HepG2 (cell line): ENCODE measurements around the gene NUDT15. TPM values are rescaled to one million over a fixed set of nuclear protein-coding genes. Genes with fewer than 3 reads are reported as not detected.
A peak's percentile ranks its signal among the peaks of the same experiment; 100 is the strongest.

Source experiments
- CAMTA2 ChIP-seq: sonication (generic); formaldehyde crosslinking; IDR thresholded peaks from 2 replicates; pipeline ENCODE4 v1.4.0; 2020; ENCODE audit warnings: mild to moderate bottlenecking, missing genetic modification reagents, borderline replicate concordance
- CREB1 ChIP-seq, 2 experiments: fragments of 450-650 bp in 1 of 2; IDR thresholded peaks; 2 replicates each; pipeline ENCODE4 v1.6.1; 2016 to 2017; ENCODE audit warnings: control low read depth in 1 of 2, mild to moderate bottlenecking in 1 of 2, missing compliant biosample characterization in 1 of 2, missing genetic modification characterization in 1 of 2
- HES4 ChIP-seq: sonication (generic); formaldehyde crosslinking; IDR thresholded peaks from 2 replicates; pipeline ENCODE4 v1.9.0; 2021; ENCODE audit warnings: mild to moderate bottlenecking, missing genetic modification reagents, borderline replicate concordance
- HHEX ChIP-seq: IDR thresholded peaks from 2 replicates; pipeline ENCODE4 v1.6.1; 2016; ENCODE audit warnings: control low read depth
- HIVEP1 ChIP-seq: sonication (generic); formaldehyde crosslinking; IDR thresholded peaks from 2 replicates; pipeline ENCODE4 v1.4.0; 2020; ENCODE audit warnings: mild to moderate bottlenecking, missing genetic modification reagents
- JARID2 ChIP-seq: sonication (generic); formaldehyde crosslinking; IDR thresholded peaks from 2 replicates; pipeline ENCODE4 v1.8.1; 2023; ENCODE audit warnings: missing genetic modification reagents, inconsistent platforms; ENCODE audit not compliant: insufficient replicate concordance
- NFKBIZ ChIP-seq: IDR thresholded peaks from 2 replicates; pipeline ENCODE4 v1.6.1; 2018; ENCODE audit warnings: missing genetic modification reagents, missing compliant biosample characterization
- NRL ChIP-seq: sonication (generic); formaldehyde crosslinking; IDR thresholded peaks from 2 replicates; pipeline ENCODE4 v1.5.0; 2020; ENCODE audit warnings: missing genetic modification reagents, mild to moderate bottlenecking, moderate library complexity, borderline replicate concordance
- PCBP2 ChIP-seq: fragments of 200-400 bp; formaldehyde crosslinking; optimal IDR thresholded peaks from 2 replicates; pipeline ENCODE3; 2018; ENCODE audit warnings: low read length, low read depth; ENCODE audit not compliant: poor library complexity, severe bottlenecking
- POLR2G ChIP-seq: fragments of 200-400 bp; formaldehyde crosslinking; IDR thresholded peaks from 2 replicates; pipeline ENCODE4 v1.6.1; 2018; ENCODE audit warnings: mild to moderate bottlenecking, low read depth, low read length, moderate library complexity
- RAD21 ChIP-seq: fragments of 450-650 bp; formaldehyde crosslinking; IDR thresholded peaks from 2 replicates; pipeline ENCODE4 v1.5.0; 2020; ENCODE audit warnings: mild to moderate bottlenecking
- RFXAP ChIP-seq: sonication (generic); formaldehyde crosslinking; IDR thresholded peaks from 2 replicates; pipeline ENCODE4 v1.4.0; 2020; ENCODE audit warnings: missing genetic modification reagents, borderline replicate concordance
- RXRB ChIP-seq: IDR thresholded peaks from 2 replicates; pipeline ENCODE4 v1.6.1; 2016; ENCODE audit warnings: borderline replicate concordance, missing genetic modification reagents, missing compliant biosample characterization
- SIX4 ChIP-seq: sonication (generic); formaldehyde crosslinking; IDR thresholded peaks from 2 replicates; pipeline ENCODE4 v1.4.0; 2020; ENCODE audit warnings: missing genetic modification reagents
- SP2 ChIP-seq: sonication (generic); formaldehyde crosslinking; IDR thresholded peaks from 2 replicates; pipeline ENCODE4 v1.5.1; 2020; ENCODE audit warnings: mild to moderate bottlenecking, missing genetic modification reagents
- TMF1 ChIP-seq: sonication (generic); formaldehyde crosslinking; IDR thresholded peaks from 2 replicates; pipeline ENCODE4 v1.8.1; 2022; ENCODE audit warnings: low read depth, missing genetic modification reagents
- TP53 ChIP-seq: sonication (generic); formaldehyde crosslinking; conservative IDR thresholded peaks from 2 replicates; pipeline ENCODE4 v1.4.0; 2020; ENCODE audit warnings: missing genetic modification reagents
- ZFAT ChIP-seq: sonication (generic); formaldehyde crosslinking; conservative IDR thresholded peaks from 2 replicates; pipeline ENCODE4 v1.8.1; 2023; ENCODE audit warnings: missing genetic modification reagents, inconsistent platforms
- ZFP82 ChIP-seq: sonication (generic); formaldehyde crosslinking; IDR thresholded peaks from 2 replicates; pipeline ENCODE4 v1.5.1; 2020; ENCODE audit warnings: mild to moderate bottlenecking, missing genetic modification reagents, borderline replicate concordance
- ZMYM3 ChIP-seq: sonication (generic); formaldehyde crosslinking; IDR thresholded peaks from 2 replicates; pipeline ENCODE4 v1.5.1; 2020; ENCODE audit warnings: mild to moderate bottlenecking, missing genetic modification reagents
- ZNF317 ChIP-seq: sonication (generic); formaldehyde crosslinking; IDR thresholded peaks from 2 replicates; pipeline ENCODE4 v1.5.0; 2020; ENCODE audit warnings: mild to moderate bottlenecking, missing genetic modification reagents
- ZNF335 ChIP-seq: sonication (generic); formaldehyde crosslinking; IDR thresholded peaks from 2 replicates; pipeline ENCODE4 v1.4.0; 2020; ENCODE audit warnings: missing genetic modification reagents
- ZNF33A ChIP-seq: sonication (generic); formaldehyde crosslinking; IDR thresholded peaks from 2 replicates; pipeline ENCODE4 v1.5.1; 2020; ENCODE audit warnings: missing genetic modification reagents, mild to moderate bottlenecking, moderate library complexity, borderline replicate concordance
- ZNF703 ChIP-seq: sonication (generic); formaldehyde crosslinking; IDR thresholded peaks from 2 replicates; pipeline ENCODE4 v1.5.1; 2020; ENCODE audit warnings: missing genetic modification reagents, mild to moderate bottlenecking, moderate library complexity, borderline replicate concordance
- ZNF749 ChIP-seq: sonication (generic); formaldehyde crosslinking; IDR thresholded peaks from 2 replicates; pipeline ENCODE4 v1.8.0; 2022; ENCODE audit warnings: mild to moderate bottlenecking, missing genetic modification reagents, moderate library complexity, borderline replicate concordance
- polyA plus RNA-seq, 8 experiments: library from polyadenylated mRNA; depleted of rRNA in 3 of 8; stranded (reverse) in 7 of 8; unstranded in 1 of 8; fragments of >200 nt; fragmentation: Illumina TruSeq in 4 of 8; extraction: Trizol in 4 of 8; gene quantifications; 2 replicates each; pipeline versions ENCODE4 v1.2.1 to v1.2.3, GENCODE V29; 2011 to 2016; ENCODE audit warnings: low read depth in 4 of 8, missing spikeins in 1 of 8, mixed read lengths in 1 of 8; ENCODE audit not compliant: insufficient read depth in 1 of 8
- total RNA-seq, 5 experiments: library from RNA; depleted of rRNA; stranded (reverse); fragments of >200 nt; fragmentation: Illumina TruSeq; extraction: Trizol; gene quantifications; 2 replicates each; pipeline ENCODE4 v1.2.3, GENCODE V29; 2016; ENCODE audit warnings: low read depth in 1 of 5
- TF ChIP-seq, protein P1 (sequence below): sonication (generic); formaldehyde crosslinking; IDR thresholded peaks from 2 replicates; pipeline ENCODE4 v1.5.0; 2020; ENCODE audit warnings: missing genetic modification reagents, mild to moderate bottlenecking, borderline replicate concordance
- TF ChIP-seq, protein P2 (sequence below): IDR thresholded peaks from 2 replicates; pipeline ENCODE4 v1.6.1; 2016; ENCODE audit warnings: control low read depth
- TF ChIP-seq, protein P3 (sequence below): IDR thresholded peaks from 2 replicates; pipeline ENCODE4 v1.6.1; 2016; ENCODE audit warnings: low read depth

NUDT15 gene
- total and polyA plus RNA-seq, 2 of the 13 experiments (the other 11 are each of a cell fraction or from before 2014, with no cell fraction given): 21.3 to 47.3 TPM

DNA sequence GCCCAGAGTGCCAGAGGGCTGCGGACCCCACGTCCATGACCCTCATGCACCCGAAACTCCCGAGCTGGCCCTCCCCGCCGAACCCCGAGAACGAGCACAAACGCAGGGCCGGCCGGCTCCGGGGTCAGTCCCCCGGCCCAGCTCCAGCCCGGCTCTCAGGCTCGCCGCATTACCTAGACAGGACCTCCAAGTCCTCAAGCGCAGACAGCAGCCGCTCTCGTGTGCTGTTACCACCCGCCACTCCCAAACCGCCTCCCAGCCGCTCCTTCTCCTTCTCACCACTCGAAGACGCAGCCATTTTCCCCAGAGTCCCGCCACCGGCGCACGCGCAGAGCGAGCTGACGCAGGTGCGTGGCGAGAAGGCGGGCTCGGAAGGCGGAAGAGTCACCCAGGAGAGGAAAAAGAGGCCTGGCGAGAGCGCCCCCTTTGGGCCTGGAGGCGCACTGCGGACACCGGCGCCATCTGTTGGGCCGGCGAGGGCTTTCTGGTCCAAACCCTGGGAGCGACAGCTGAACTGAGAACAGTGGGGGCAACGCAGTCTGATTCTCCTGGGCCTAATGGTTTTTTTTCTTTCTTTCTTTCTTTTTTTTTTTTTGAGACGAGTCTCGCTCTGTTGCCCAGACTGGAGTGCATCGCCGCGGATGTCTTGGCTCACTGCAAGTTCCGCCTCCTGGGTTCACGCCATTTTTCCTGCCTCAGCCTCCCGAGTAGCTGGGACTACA is 57.4 kb downstream of the NUDT15 start, which contains the start of gene MED4 (continued):
- 0 out of 2 replicates have a peak, but pooled peaks have one; percentile 55 for TF ChIP-seq NFKBIZ (CRISPR knock-in tag)
- TF ChIP-seq ZNF335 (CRISPR knock-in tag): peak; percentile 71
- peak; percentile 80 for TF ChIP-seq RAD21
- TF ChIP-seq SIX4: peak; percentile 56; the same call in 1 of the 2 replicates
- TF ChIP-seq NRL (CRISPR knock-in tag): peak; percentile 69
- TF ChIP-seq ZFP82 (CRISPR knock-in tag): peak; percentile 58; the same call in 1 of the 2 replicates
- TF ChIP-seq HIVEP1 (CRISPR knock-in tag): peak; percentile 46; the same call in 1 of the 2 replicates
- TF ChIP-seq POLR2G: peak; percentile 89
- peak; percentile 63; the same call in 1 of the 2 replicates for TF ChIP-seq ZNF749 (CRISPR knock-in tag)
- no peak for TF ChIP-seq HHEX (CRISPR knock-in tag)
- peak; percentile 64 for TF ChIP-seq ZMYM3 (CRISPR knock-in tag)
- no peak; the same call in 1 of the 2 replicates for TF ChIP-seq ZNF703
- TF ChIP-seq JARID2 (CRISPR knock-in tag): peak; percentile 55
- TF ChIP-seq ZFAT: no peak
- TF ChIP-seq ZNF33A: peak; percentile 86; the same call in 1 of the 2 replicates
- TF ChIP-seq RXRB (CRISPR knock-in tag): peak; percentile 81
- TF ChIP-seq, protein P1, sequence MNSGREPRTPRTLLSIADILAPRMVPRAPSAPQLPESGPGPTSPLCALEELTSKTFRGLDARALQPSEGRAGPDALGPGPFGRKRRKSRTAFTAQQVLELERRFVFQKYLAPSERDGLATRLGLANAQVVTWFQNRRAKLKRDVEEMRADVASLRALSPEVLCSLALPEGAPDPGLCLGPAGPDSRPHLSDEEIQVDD (CRISPR knock-in tag): 0 out of 2 replicates have a peak, but pooled peaks have one; percentile 49
- TF ChIP-seq, protein P2, sequence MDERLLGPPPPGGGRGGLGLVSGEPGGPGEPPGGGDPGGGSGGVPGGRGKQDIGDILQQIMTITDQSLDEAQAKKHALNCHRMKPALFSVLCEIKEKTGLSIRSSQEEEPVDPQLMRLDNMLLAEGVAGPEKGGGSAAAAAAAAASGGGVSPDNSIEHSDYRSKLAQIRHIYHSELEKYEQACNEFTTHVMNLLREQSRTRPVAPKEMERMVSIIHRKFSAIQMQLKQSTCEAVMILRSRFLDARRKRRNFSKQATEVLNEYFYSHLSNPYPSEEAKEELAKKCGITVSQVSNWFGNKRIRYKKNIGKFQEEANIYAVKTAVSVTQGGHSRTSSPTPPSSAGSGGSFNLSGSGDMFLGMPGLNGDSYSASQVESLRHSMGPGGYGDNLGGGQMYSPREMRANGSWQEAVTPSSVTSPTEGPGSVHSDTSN: no peak
- no peak for TF ChIP-seq CAMTA2
- TF ChIP-seq SP2 (CRISPR knock-in tag): peak; percentile 75
- TF ChIP-seq HES4: peak; percentile 68; the same call in 1 of the 2 replicates
- TF ChIP-seq ZNF317: peak; percentile 44; the same call in 1 of the 2 replicates
- TF ChIP-seq TMF1 (CRISPR knock-in tag): 0 out of 2 replicates have a peak, but pooled peaks have one; percentile 61
- peak; percentile 79; the same call in 1 of the 2 replicates for TF ChIP-seq RFXAP (CRISPR knock-in tag)
- peak; percentile 39; the same call in 1 of the 2 replicates for TF ChIP-seq CREB1 (IDR thresholded peaks at IDR 0.05)
- peak; percentile 89 for TF ChIP-seq CREB1 (CRISPR knock-in tag; IDR thresholded peaks at IDR 0.05)
- TF ChIP-seq PCBP2: no peak
- TF ChIP-seq TP53 (CRISPR knock-in tag): no peak
- TF ChIP-seq, protein P3, sequence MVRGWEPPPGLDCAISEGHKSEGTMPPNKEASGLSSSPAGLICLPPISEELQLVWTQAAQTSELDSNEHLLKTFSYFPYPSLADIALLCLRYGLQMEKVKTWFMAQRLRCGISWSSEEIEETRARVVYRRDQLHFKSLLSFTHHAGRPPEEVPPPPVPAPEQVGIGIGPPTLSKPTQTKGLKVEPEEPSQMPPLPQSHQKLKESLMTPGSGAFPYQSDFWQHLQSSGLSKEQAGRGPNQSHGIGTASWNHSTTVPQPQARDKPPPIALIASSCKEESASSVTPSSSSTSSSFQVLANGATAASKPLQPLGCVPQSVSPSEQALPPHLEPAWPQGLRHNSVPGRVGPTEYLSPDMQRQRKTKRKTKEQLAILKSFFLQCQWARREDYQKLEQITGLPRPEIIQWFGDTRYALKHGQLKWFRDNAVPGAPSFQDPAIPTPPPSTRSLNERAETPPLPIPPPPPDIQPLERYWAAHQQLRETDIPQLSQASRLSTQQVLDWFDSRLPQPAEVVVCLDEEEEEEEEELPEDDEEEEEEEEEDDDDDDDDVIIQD: peak; percentile 98
